ENCODE results near the gene FDX1. TPM values are rescaled to one million over a fixed set of nuclear protein-coding genes. Genes with fewer than 3 reads are reported as not detected.

FDX1 gene
- total RNA-seq, 1 experiment from 2014 or later: 14.5 TPM

DNA sequence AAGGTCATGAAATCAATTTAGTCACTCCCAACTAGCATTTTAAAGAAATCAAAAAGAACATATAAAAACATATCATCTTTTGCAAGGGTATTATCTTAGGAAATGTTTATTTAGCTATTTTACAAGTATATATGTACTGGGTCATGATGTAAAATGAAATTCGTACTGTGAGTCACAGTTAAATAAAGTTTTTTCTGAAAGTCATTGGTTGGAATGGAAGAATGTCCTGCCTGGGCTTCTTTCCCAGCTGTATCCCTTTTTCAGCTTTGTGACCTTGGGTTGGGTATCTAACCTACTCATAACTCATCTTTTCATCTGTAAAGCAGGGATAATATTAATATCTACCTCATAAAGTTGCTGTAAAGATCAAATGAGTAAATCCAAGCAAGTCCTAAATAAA, 15.7 kb downstream of the FDX1 start:
- ATAC-seq (no peak), DNase-seq (ENCODE audit: low read depth, low spot score) (no peak)
- ChIA-PET RAD21 (ENCODE audit: low non-redundant PET in 1 of 2, low total read pairs in 2 of 2, uncharacterized antibody in 2 of 2, unreplicated experiment in 2 of 2) (no interaction called here), CTCF (interaction anchor here (0.5 to 2.2 kb wide), 8 partner anchors 10 to 784 kb away, joined by 3 to 14 read pairs (median 4); no protein-coding TSS in a partner anchor), POLR2A (no interaction called here)
- Histone ChIP-seq H3K9ac (ENCODE audit: low read length) (no peak overlapping the region), H3K27me3 (ENCODE audit: insufficient read depth, low read length) (no peaks in the 10 kb centered on the region), H3K27ac (ENCODE audit: low read depth, low read length) (no peak overlapping the region), H3K9me2 (ENCODE audit: insufficient read depth) (no peaks in the 10 kb centered on the region), H3K4me1 (ENCODE audit: control insufficient read depth in 1 of 2, insufficient read depth in 2 of 2, low read length in 2 of 2) (no peaks in the 10 kb centered on the region), H3K36me3 (ENCODE audit: control insufficient read depth in 1 of 2, insufficient read depth in 2 of 2, low read length in 2 of 2) (no peaks in the 10 kb centered on the region), H2AFZ (ENCODE audit: low read depth, low read length, poor library complexity, severe bottlenecking) (no peak overlapping the region), H3K79me2 (ENCODE audit: insufficient read depth, low read length) (peaks cover 18% of the 10 kb centered on the region), H4K20me1 (ENCODE audit: insufficient read depth) (0 out of 2 replicates have a peak, but pooled peaks cover 9% of the 10 kb centered on the region), H3K4me3 (replicated peaks in 1 of 2; ENCODE audit: low read depth in 1 of 2, low read length in 2 of 2) (no peak overlapping the region), H3K9me3 (ENCODE audit: control insufficient read depth in 1 of 2, insufficient read depth in 1 of 2, low read depth in 1 of 2, low read length in 2 of 2) (no peaks in the 10 kb centered on the region), H3K4me2 (ENCODE audit: low read length) (no peak overlapping the region)
- TF ChIP-seq JUND (IDR thresholded peaks at IDR 0.05): no peak
- TF ChIP-seq ELF1 (IDR thresholded peaks at IDR 0.05; ENCODE audit: borderline replicate concordance, low read depth): no peak
- no peak for TF ChIP-seq EZH2 (IDR thresholded peaks at IDR 0.05)
- TF ChIP-seq ZNF274 (IDR thresholded peaks at IDR 0.05; ENCODE audit: low read depth, low read length): no peak
- TF ChIP-seq EZH2phosphoT487 (IDR thresholded peaks at IDR 0.05; ENCODE audit: borderline replicate concordance): no peak
- no peak for TF ChIP-seq SRF (IDR thresholded peaks at IDR 0.05; ENCODE audit: low read depth)
- TF ChIP-seq, protein P1, sequence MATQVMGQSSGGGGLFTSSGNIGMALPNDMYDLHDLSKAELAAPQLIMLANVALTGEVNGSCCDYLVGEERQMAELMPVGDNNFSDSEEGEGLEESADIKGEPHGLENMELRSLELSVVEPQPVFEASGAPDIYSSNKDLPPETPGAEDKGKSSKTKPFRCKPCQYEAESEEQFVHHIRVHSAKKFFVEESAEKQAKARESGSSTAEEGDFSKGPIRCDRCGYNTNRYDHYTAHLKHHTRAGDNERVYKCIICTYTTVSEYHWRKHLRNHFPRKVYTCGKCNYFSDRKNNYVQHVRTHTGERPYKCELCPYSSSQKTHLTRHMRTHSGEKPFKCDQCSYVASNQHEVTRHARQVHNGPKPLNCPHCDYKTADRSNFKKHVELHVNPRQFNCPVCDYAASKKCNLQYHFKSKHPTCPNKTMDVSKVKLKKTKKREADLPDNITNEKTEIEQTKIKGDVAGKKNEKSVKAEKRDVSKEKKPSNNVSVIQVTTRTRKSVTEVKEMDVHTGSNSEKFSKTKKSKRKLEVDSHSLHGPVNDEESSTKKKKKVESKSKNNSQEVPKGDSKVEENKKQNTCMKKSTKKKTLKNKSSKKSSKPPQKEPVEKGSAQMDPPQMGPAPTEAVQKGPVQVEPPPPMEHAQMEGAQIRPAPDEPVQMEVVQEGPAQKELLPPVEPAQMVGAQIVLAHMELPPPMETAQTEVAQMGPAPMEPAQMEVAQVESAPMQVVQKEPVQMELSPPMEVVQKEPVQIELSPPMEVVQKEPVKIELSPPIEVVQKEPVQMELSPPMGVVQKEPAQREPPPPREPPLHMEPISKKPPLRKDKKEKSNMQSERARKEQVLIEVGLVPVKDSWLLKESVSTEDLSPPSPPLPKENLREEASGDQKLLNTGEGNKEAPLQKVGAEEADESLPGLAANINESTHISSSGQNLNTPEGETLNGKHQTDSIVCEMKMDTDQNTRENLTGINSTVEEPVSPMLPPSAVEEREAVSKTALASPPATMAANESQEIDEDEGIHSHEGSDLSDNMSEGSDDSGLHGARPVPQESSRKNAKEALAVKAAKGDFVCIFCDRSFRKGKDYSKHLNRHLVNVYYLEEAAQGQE (IDR thresholded peaks at IDR 0.05; ENCODE audit: low read depth): no peak
- TF ChIP-seq POLR2A (IDR thresholded peaks at IDR 0.05; ENCODE audit: borderline replicate concordance, extremely low read depth, insufficient read depth, insufficient read length): no peak
- no peak for TF ChIP-seq SIN3A (IDR thresholded peaks at IDR 0.05; ENCODE audit: low read depth)
- TF ChIP-seq RAD21 (IDR thresholded peaks at IDR 0.05; ENCODE audit: low read depth): no peak
- no peak for TF ChIP-seq FOSL1 (IDR thresholded peaks at IDR 0.05; ENCODE audit: low read depth)
- TF ChIP-seq TCF7L2 (IDR thresholded peaks at IDR 0.05; ENCODE audit: borderline replicate concordance, extremely low read depth, insufficient read depth, insufficient read length): no peak
- TF ChIP-seq, protein P2, sequence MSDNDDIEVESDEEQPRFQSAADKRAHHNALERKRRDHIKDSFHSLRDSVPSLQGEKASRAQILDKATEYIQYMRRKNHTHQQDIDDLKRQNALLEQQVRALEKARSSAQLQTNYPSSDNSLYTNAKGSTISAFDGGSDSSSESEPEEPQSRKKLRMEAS (IDR thresholded peaks at IDR 0.05): no peak
- TF ChIP-seq, protein P3, sequence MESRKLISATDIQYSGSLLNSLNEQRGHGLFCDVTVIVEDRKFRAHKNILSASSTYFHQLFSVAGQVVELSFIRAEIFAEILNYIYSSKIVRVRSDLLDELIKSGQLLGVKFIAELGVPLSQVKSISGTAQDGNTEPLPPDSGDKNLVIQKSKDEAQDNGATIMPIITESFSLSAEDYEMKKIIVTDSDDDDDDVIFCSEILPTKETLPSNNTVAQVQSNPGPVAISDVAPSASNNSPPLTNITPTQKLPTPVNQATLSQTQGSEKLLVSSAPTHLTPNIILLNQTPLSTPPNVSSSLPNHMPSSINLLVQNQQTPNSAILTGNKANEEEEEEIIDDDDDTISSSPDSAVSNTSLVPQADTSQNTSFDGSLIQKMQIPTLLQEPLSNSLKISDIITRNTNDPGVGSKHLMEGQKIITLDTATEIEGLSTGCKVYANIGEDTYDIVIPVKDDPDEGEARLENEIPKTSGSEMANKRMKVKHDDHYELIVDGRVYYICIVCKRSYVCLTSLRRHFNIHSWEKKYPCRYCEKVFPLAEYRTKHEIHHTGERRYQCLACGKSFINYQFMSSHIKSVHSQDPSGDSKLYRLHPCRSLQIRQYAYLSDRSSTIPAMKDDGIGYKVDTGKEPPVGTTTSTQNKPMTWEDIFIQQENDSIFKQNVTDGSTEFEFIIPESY (IDR thresholded peaks at IDR 0.05; ENCODE audit: extremely low read depth, insufficient replicate concordance, low read length): no peak
- no peak for TF ChIP-seq POLR2AphosphoS5 (IDR thresholded peaks at IDR 0.05; ENCODE audit: low read depth, low read length)
- no peak for TF ChIP-seq SP1 (IDR thresholded peaks at IDR 0.05; ENCODE audit: low read depth)
- TF ChIP-seq, protein P4, sequence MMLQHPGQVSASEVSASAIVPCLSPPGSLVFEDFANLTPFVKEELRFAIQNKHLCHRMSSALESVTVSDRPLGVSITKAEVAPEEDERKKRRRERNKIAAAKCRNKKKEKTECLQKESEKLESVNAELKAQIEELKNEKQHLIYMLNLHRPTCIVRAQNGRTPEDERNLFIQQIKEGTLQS (IDR thresholded peaks at IDR 0.05): no peak
- no peak for TF ChIP-seq EGR1 (IDR thresholded peaks at IDR 0.05; ENCODE audit: low read depth)
- TF ChIP-seq YY1 (IDR thresholded peaks at IDR 0.05; ENCODE audit: extremely low read depth, insufficient replicate concordance, low read depth, low read length): no peak
- TF ChIP-seq CBX3 (IDR thresholded peaks at IDR 0.05; ENCODE audit: low read depth): no peak
- intact Hi-C loops (cut with micrococcal nuclease): no loop called here
- no TSS peak for BruUV-seq (replicated peaks)

Data from HCT116 (cell line).